Stimulated activated CD8-positive, alpha-beta memory T cell treated with anti-CD3 and anti-CD28 coated beads, Interleukin-4, amount 100 ng/mL, for 24 hours (primary cell): Measurements from ENCODE around the gene PAOX.
"Not testable (repeated sequence)": the region's sequence is repeated elsewhere in the genome, so short reads cannot be mapped to it uniquely, and the experiment has no call there.

Source experiments
- DNase-seq: peaks from one replicate; pipeline ENCODE4 v3.0.0-alpha.2; 2020; ENCODE audit warnings: low read depth

PAOX gene

DNA sequence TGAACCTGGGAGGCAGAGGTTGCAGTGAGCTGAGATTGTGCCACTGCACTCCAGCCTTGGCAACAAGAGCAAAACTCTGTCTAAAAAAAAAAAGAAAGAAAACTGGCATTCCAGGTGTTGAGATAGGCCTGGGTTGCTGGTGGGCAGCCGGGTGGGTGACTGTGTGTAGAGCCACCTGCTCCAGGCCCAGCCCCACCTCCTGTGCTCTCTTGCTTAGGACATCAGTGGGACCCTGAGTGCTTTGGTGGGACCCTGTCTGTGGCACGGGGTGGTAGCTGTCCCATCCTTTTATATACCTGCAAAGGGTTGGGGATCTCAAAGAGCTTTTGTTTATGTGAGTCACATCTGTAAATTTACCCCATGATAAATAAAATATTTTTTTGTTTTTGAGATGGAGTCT, 6.2 kb downstream of the PAOX start:
- no peak for DNase-seq

DNA sequence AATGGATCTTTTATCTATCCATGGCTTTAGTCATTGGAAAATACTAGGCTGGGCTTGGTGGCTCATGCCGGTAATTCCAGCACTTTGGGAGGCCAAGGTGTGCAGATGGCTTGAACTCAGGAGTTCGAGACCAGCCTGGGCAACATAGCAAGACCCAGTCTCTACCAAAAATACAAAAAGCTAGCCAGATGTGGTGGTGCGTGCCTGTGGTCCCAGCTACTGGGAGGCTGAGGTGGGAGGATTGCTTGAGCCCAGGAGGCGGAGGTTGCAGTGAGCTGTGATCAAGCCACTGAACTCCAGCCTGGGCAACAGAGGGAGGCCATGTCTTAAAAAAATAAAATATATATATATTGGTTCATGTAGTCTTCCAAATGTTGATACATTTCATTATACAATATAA, 7.9 kb downstream of the PAOX start:
- not testable (repeated sequence) for DNase-seq

DNA sequence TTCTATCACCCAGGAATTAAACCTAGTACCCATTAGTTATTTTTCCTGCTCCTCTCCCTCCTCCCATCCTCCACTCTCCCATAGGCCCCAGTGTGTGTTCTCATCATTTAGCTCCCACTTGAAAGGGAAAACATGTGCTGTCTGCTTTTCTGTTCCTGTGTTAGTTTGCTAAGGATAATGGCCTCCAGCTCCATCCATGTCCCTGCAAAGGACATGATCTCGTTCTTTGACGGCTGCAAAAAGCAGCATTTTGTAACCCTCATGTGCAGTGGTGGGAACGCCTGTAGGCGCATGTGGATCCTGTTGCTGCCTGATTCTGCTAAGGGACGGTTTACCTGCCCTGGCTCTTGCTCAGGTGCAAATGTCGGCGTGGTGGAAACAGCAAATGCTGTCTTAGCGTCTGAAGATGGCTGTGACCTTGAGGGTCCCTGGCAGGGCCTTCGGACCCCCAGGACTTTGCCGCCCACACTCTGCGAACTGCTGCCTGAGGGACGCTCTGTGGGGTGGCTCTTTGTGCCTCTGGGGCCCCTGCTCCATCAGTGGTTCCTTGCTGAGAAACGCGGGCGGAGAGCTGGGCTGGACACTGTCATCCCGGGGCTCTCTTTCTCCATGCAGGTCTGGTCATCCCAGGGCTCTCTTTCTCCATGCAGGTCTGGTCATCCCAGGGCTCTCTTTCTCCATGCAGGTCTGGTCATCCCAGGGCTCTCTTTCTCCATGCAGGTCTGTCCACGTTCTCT, 9.3 kb downstream of the PAOX start:
- DNase-seq = no peak

DNA sequence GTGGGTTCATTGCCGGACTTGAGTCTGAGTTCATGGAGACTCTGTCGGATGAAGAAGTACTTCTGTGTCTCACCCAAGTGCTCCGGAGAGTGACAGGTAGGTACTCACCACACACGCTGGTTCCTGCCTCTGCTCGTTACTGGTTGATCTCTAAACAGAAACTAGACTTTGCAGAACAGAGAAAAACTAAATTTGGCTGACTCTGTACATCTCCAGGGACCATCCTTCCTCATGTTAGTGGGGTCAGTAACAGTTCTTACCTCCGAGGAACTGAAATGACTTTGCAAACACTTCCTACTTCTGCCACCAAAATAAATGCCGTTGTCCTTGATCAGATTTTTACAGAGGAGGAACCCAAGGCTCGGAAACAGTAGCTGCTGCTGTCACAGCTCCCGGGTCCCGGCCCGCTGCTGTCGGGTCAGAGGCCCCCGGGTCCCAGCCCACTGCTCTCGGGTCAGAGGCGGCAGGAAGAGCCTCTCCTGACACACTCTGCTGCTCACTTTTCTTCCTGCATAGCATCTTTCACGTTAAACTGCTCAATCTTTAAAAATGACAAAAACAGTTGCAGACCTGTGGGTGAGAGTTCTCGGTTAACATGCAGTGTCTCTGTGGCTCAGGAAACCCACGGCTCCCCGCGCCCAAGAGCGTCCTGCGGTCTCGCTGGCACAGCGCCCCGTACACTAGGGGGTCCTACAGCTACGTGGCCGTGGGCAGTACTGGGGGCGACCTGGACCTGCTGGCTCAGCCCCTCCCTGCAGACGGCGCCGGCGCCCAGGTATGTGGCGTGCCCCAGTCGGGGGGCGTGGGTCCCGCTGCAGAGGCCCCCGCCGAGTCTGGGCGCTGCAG, 10.1 kb downstream of the PAOX start:
- peak; percentile 26 for DNase-seq

DNA sequence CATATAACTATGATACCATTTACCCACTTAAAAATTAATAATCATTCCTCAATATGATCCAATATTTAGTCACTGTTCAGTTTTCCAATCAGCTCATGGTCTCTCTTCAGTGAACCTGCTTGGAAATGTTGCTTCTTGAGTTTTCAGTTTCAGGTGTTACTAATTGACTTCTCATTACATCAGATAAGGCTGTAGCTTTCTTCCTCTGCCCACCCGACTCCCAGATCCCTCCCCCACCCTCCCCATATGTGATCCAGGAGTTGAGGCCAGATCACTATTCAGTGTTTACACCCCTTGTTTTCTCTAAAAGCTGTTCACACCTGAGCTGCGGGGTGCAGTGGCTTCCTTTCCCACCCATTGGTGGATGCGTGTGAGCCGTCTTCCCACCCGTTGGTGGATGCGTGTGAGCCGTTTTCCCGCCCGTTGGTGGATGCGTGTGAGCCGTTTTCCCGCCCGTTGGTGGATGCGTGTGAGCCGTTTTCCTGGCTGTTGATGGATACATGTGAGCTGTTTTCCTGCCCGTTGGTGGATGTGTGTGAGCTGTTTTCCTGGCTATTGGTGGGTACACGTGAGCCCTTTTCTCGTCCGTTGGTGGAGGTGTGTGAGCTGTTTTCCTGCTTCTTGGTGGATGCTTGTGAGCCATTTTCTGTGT, 11.7 kb downstream of the PAOX start:
- no peak for DNase-seq

DNA sequence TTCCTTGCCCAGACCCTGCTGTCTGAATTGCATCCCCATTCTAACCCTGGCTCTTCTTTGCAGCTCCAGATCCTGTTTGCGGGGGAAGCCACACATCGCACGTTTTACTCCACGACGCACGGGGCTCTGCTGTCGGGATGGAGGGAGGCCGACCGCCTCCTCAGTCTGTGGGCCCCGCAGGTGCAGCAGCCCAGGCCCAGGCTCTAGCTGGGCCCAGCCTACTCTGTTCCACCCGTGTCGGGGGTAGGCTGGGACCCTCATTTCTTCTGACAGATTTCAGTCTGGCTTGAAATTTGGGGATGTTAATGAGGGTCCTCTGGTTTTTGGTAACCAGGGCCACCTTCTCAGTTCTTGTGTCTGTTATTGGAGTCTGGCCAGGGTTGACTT, 12.2 kb downstream of the PAOX start:
- no peak for DNase-seq

DNA sequence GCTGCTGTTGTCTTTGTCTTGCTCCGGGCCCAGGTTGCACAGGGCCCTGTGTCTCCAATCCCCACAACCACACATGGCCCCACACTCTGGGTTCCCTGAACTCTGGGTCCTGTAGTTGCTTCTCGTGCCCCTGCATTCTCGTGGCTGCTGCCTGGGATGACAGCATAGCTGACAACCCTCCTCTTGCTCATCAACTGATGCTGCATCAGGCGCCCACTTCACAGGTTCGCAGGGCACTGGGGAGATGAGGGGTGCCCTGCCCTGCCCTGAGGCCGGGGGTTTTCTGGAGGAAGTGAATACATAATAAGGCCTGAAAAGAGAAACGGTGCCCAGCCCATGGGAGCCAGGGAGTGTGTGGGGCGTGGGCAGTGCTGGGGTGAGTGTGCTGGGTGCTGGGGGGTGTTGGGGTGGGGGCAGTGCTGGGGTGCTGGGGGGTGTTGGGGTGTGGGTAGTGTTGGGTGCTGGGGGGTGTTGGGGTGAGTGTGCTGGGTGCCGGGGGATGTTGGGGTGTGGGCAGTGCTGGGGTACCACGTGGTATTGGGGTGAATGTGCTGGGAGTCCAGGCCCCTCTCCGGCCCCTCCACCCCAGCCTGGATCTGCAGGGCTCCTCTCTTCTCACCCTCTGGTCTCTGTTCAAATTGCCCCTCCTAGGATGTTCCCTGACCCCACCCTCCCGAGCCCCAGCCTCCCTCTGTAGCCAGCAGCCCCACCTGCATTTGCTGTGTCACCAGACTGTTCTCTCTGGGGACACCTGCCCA, 12.9 kb downstream of the PAOX start:
- DNase-seq = no peak

DNA sequence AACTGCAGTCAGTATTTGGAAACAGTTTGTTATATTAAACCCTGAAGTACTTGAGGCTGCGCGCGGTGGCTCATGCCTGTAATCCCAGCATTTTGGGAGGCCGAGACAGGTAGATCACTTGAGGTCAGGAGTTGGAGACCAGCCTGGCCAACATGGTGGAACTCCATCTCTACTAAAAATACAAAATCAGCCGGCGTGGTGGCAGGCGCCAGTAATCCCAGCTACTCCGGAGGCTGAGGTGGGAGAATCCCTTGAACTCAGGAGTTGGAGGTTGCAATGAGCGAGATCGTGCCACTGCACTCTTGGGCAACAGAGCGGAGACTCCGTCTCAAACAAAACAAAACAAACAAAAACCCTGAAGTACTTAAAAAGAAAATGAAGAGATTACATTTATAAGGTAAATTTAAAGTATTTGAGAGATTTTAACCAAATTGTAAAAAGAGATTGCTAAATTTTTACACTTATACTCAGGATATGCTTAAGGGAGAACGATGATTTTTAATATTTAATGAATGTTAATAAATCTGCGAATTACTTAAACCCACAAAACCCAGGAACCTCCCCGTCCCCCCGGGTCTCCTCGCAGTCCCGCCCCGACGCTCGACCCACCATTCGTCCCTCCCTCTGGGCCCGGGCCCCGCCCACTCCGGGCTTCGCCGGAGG, 14.5 kb downstream of the PAOX start:
- no peak for DNase-seq

DNA sequence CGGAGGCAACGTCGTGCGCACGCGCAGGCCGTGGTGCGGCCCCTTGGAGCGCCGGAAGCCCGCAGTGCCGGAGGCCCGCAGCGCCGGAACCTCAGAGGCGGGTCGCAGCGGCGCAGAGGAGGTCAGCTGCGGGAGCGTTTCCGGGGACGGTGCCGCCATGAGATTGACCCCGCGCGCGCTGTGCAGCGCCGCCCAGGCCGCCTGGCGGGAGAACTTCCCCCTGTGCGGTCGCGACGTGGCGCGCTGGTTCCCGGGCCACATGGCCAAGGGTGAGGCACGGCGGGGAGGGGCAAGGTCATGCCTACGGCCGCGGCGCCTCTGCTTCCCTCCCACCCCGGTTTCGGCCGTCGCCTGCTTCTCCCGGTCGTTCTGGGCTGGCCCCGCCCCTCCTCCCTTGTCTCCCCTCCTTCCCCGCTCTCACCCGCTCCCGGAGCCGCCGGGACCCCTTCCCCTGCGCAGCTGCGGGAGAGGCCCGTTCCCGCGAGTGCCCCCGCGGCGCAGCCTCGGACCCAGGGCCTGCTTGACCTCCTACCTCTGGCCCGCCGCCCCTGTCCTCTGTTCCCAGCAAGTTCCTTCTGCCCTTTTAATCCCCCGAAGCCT, 15.1 kb downstream of the PAOX start, which contains the start of gene MTG1:
Gene MTG1 (plus strand): TSS at position 94 of the 600 bp plus-strand sequence. CDS start 64 bp downstream, at position 158.
- peak; percentile 94 for DNase-seq

DNA sequence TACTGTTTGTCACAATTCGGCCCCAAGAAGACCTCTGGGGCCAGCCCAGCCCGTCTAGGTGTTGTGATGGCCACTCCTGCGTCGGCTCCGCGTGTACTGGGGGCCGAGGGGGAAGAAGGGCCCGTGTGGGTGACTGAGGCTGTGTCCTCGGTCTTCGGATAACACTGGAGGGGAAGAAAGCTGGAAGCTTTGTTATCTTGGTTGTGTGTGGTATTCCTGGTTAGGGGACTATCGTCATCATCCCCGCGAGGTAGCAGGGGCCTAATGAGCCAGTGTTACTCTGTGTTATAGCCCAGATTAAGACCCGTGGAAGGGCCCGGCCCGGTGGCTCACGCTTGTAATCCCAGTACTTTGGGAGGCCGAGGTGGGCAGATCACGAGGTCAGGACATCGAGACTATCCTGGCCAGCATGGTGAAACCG, 15.7 kb downstream of the PAOX start:
- no peak for DNase-seq

DNA sequence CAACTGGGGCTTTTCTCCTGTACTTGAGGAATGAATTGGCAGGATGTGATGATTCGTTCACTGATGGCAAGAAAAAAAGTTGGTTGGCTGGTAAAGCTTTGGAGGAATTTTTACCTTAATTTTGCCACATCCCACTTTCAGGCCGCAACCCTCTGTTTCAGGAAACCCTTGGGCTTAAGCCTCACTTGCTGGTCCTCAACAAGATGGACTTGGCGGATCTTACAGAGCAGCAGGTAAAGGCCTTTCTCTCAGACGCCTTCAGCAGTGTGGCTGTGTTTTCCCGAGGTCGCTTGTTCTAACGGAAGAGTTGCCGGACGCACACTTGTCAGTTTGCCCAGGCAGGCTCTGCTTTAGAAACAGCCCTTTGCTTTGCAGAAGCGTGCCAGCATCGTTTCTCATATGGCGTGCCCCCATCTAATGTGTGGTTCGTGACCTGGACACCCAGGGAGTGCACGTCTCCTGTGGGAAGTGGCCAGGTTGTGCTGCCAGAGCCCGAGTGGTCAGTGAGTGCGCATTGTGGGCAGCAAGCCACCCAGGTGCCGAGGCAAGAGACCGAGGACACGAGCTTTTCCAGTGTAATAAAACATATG, 17.1 kb downstream of the PAOX start:
- DNase-seq = no peak

DNA sequence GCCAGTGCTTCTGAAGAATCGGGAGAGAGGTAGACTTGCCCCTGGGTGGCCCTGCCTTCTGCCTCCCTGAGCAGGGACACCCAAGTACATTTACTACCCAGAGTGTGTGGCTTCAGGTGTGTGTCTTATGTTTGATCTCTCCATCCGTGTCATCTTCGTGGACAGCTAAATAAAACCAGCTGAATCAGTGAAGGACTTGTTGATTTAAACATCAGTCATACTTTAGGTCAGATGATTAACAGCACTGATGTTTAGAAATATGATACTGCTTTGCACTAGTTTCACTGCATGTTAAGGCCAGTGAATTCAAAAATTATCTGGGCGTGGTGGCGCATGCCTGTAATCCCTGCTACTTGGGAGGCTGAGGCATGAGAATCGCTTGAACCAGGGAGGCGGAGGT, 18.9 kb downstream of the PAOX start:
- no peak for DNase-seq

DNA sequence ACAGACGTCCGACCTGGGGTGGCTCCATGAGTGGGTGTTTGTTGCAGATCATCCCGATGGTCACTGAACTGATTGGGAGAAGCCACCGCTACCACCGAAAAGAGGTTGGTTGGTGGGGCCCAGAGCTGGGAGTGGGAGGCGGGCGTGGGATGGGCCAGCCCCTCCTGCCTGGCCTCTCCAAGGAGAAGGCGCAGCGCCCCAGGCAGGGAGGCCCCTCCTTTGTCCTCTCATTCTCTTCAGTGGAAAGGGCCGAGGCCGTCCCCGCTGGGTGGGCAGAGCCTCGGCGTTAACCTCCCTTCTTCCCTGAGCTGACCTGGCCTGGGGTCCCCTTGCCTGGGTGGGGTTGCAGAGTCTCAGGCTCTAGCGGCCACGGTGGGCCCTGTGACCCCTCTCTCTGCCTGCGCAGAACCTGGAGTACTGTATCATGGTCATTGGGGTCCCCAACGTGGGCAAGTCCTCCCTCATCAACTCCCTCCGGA, 20.1 kb downstream of the PAOX start:
- no peak for DNase-seq

DNA sequence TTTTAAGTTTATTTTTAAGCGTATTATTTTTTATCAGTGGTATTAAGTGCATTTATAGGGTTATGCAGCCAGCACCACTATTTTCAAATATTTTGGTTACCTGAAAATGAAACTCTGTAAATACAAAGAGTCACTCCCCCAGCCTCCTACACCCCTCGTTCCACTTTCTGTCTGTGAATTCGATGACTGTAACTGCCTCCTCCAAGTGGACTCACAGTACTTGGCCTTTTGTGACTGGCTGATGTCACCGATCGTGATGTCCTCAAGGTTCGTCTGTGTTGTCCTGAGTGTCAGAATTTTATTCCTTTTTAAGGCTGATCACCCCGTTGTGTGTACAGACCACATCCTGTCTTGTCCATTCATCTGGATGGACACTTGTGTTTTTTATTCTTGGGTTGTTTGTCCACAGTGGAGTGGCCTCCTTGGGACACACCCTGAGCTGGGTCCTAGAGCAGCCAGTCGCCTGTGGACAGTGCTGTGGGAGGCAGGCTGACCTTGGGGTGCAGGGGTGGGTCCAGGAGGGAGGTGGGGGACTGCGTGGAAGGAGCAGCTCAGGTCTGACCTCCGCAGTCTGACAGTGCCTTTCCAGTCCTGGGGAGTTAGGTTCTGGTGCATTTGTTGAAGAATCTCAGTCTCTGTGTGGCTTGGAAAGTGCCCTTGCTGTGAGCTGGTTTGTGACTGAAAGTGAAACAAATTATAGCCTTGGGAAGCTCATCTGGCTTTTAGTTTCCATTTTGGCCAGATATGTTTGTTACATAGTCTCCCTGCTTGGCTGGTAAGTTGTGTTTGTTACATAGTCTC, 21.8 kb downstream of the PAOX start:
- DNase-seq = no peak

DNA sequence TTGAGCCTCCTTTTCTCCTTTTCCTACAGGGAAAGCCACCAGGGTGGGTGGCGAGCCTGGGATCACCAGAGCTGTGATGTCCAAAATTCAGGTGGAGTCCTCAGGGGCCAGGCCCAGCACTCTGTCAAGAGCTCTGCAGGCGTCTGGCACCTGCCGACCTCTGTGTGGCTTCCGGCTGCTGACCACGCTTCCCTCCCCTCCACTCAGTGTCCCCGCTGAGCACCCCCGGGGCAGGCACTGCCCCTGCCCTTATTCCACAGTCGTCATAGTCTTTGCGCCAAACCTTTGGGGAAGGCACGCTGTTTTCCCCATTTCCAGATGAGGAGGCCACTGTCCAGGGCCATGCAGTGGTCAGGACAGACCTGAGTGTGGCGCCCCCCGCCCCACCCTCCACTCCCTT, 22.4 kb downstream of the PAOX start:
- no peak for DNase-seq

DNA sequence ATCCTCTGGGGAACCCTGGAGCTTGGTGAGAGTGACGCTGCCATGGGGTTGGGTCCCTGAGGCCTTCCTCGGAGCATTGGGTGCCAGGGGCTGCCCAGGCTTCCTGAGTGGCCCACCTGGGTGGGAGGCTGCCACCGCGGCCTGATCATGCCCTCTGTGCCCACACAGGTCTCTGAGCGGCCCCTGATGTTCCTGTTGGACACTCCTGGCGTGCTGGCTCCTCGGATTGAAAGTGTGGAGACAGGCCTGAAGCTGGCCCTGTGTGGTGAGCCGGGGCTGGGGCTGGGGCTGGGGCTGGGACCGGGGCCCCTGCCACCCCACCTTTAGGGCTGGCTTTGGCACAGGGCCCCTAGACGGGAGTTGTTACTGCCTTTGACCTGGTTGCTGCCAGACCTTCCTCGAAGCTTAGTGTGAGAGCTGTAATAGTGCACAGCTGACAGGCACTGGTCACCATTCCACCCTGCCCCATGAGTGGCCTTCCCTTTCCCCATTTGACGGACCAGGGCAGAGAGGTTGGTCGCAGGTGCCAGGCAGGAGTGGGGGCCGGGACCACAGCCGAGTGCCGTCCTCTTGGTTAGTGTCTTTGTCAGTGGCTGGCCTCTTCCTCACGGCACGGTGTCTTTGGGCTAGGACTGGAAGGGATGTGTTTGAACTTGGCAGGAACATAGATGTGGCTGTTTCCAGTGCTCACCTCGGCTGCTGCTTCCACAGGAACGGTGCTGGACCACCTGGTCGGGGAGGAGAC, 23.1 kb downstream of the PAOX start:
- DNase-seq = no peak

DNA sequence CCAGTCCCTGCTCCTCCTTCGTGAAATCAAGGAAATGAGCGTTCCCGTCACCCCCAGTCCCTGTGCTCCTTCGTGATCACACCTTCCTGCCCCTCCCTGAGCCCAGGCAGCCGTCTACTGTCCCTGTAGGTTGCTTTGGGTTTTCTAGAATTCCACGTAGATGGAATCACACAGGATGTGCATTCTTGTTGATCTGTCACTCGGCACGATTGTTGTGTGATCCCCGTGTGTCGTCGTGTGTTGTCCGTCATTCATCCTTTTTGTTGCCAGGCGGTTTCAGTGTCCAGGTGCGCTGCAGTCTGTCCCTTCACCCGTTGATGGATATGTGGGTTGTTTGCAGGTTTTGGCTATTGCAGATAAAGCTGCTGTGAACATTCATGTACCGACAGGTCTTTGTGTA, 24.3 kb downstream of the PAOX start:
- DNase-seq = no peak

DNA sequence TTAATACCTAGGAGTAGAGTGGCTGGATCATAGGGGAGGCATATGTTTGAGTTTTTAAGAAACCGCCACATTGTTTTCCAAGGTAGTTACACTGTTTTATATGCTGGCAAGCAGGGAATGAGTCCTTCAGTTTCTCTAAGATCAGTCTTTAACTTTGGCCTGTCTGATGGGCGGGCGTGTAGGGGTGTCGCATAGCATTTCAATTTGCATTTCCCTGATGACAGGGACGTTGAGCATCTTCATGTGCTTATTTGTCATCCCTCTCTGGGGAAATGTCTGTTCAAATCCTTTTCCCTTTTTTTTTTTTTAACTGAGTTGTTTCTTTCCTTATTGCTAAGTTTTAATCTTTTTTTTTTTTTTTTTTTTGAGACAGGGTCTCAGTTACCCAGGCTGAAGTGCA, 24.7 kb downstream of the PAOX start:
- no peak for DNase-seq

DNA sequence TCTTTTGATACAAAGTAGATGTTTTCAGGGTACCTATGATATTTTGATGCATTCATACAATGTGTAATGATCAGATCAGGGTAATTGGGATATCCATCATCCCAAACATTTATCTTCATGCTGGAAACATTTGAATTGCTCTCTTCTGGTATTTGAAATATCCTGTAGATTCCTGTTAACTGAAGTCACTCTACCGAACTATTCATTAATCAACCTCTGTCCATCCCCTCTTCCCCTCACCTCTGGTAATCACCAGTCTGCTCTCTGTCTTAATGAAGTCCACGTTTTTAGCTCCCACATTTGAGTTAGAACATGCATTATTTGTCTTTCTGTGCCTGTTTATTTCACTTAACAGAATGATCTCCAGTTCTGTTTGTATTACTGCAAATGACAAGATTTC, 26.2 kb downstream of the PAOX start:
- DNase-seq = no peak
